ENCODE data around the gene ZNF593OS. TPM values are rescaled to one million over a fixed set of nuclear protein-coding genes. Genes with fewer than 3 reads are reported as not detected.

ZNF593OS gene
- total RNA-seq, 2 donors from 2014 or later = not detected

- no peaks in the 10 kb centered on the region for H3K9me3 ChIP-seq
- intact Hi-C loops (cut with DNase I) = no loop called here
- H3K27ac ChIP-seq = no peak overlapping the region
- ATAC-seq (no peak), DNase-seq (no peak)
- H3K4me3 ChIP-seq = no peak overlapping the region
- H3K36me3 ChIP-seq (replicated peaks in 1 of 2; ENCODE audit: insufficient read depth in 1 of 2, low read depth in 2 of 2) = peaks cover 0 to 14% of the 10 kb centered on the region in 2 donors
- H3K4me1 ChIP-seq = no peaks in the 10 kb centered on the region
- WGBS, 2 donors = 95 to 96% methylated on average over 5 to 6 of the region's 6 CpGs
- TF ChIP-seq POLR2A (IDR thresholded peaks at IDR 0.05) (no peak), CTCF (IDR thresholded peaks at IDR 0.05) (no peak)
- no peaks in the 10 kb centered on the region for H3K27me3 ChIP-seq
These were observed 16.2 kb upstream of the ZNF593OS start for GRCh38 chr1:26187882-26188281.

GRCh38 chr1:26184883-26185282 is 13.3 kb upstream of the ZNF593OS start:
- no peak for DNase-seq
- H3K4me3 ChIP-seq = no peak overlapping the region
- TF ChIP-seq POLR2A (IDR thresholded peaks at IDR 0.05) = no peak
- TF ChIP-seq CTCF (IDR thresholded peaks at IDR 0.05) = no peak
- no peak overlapping the region for H3K27ac ChIP-seq
- intact Hi-C loops (cut with DNase I) = no loop called here
- no peak for ATAC-seq
- WGBS, 2 donors = 95 to 97% methylated on average over 18 to 20 of the region's 21 CpGs
- no peaks in the 10 kb centered on the region for H3K27me3 ChIP-seq
- no peaks in the 10 kb centered on the region for H3K9me3 ChIP-seq
- no peaks in the 10 kb centered on the region for H3K4me1 ChIP-seq
- peaks cover 0 to 23% of the 10 kb centered on the region in 2 donors for H3K36me3 ChIP-seq (replicated peaks in 1 of 2; ENCODE audit: insufficient read depth in 1 of 2, low read depth in 2 of 2)

GRCh38 chr1:26184086-26184485 is 12.5 kb upstream of the ZNF593OS start:
- intact Hi-C loops (cut with DNase I) = no loop called here
- Histone ChIP-seq H3K9me3 (no peaks in the 10 kb centered on the region), H3K4me3 (no peak overlapping the region), H3K27me3 (no peaks in the 10 kb centered on the region), H3K4me1 (no peaks in the 10 kb centered on the region), H3K27ac (no peak overlapping the region), H3K36me3 (replicated peaks in 1 of 2; ENCODE audit: insufficient read depth in 1 of 2, low read depth in 2 of 2) (peaks cover 0 to 23% of the 10 kb centered on the region in 2 donors)
- ATAC-seq (no peak), DNase-seq (no peak)
- 88 to 91% methylated on average over 7 of the region's 7 CpGs for WGBS, 2 donors
- TF ChIP-seq CTCF (IDR thresholded peaks at IDR 0.05) (no peak), POLR2A (IDR thresholded peaks at IDR 0.05) (no peak)

GRCh38 chr1:26182383-26182696 is 10.7 kb upstream of the ZNF593OS start:
- no peak for DNase-seq
- Histone ChIP-seq H3K36me3 (replicated peaks in 1 of 2; ENCODE audit: insufficient read depth in 1 of 2, low read depth in 2 of 2) (peaks cover 0 to 20% of the 10 kb centered on the region in 2 donors), H3K27ac (no peak overlapping the region), H3K9me3 (no peaks in the 10 kb centered on the region), H3K4me1 (peaks cover 11% of the 10 kb centered on the region), H3K4me3 (no peak overlapping the region), H3K27me3 (no peaks in the 10 kb centered on the region)
- no peak for TF ChIP-seq POLR2A (IDR thresholded peaks at IDR 0.05)
- no peak for TF ChIP-seq CTCF (IDR thresholded peaks at IDR 0.05)
- intact Hi-C loops (cut with DNase I) = no loop called here
- ATAC-seq = no peak
- 92% methylated on average over 7 of the region's 7 CpGs; no CpG with 5 or more reads in 1 of the 2 donors for WGBS, 2 donors

GRCh38 chr1:26181586-26182382 is 10.2 kb upstream of the ZNF593OS start:
- ATAC-seq (no peak), DNase-seq (no peak)
- intact Hi-C loops (cut with DNase I) = no loop called here
- Histone ChIP-seq H3K4me1 (peaks cover 15% of the 10 kb centered on the region), H3K36me3 (replicated peaks in 1 of 2; ENCODE audit: insufficient read depth in 1 of 2, low read depth in 2 of 2) (peaks cover 0 to 20% of the 10 kb centered on the region in 2 donors), H3K27me3 (no peaks in the 10 kb centered on the region), H3K9me3 (no peaks in the 10 kb centered on the region), H3K27ac (no peak overlapping the region), H3K4me3 (no peak overlapping the region)
- 75 to 79% methylated on average over 9 of the region's 9 CpGs for WGBS, 2 donors
- no peak for TF ChIP-seq CTCF (IDR thresholded peaks at IDR 0.05)
- no peak for TF ChIP-seq POLR2A (IDR thresholded peaks at IDR 0.05)
